ENCODE results near the gene EIF4G1.

- TF ChIP-seq EZH2 (IDR thresholded peaks at IDR 0.05; ENCODE audit: borderline replicate concordance, low read depth, low read length, severe bottlenecking) (no peak), MYC (IDR thresholded peaks at IDR 0.05; ENCODE audit: low read depth, low read length) (no peak)
Observed at GRCh38 chr3:184325269-184325668, 10.9 kb downstream of the EIF4G1 start.
